ENCODE measurements around the gene BARX1.

BARX1 gene

GRCh38 chr9:93917121-93917853 lies 37.9 kb downstream of the BARX1 start:
- no peak for DNase-seq (ENCODE audit: low read depth)

GRCh38 chr9:93916358-93916757 lies 38.8 kb downstream of the BARX1 start:
- no peak for DNase-seq (ENCODE audit: low read depth)

GRCh38 chr9:93911801-93912554 lies 43.2 kb downstream of the BARX1 start:
- no peak for DNase-seq (ENCODE audit: low read depth)

- no peak for DNase-seq (ENCODE audit: low read depth)
Measured at GRCh38 chr9:93911136-93911745, 43.9 kb downstream of the BARX1 start.

- no peak for DNase-seq (ENCODE audit: low read depth)
Measured at GRCh38 chr9:93910598-93910997, 44.6 kb downstream of the BARX1 start.

- no peak for DNase-seq (ENCODE audit: low read depth)
Measured at GRCh38 chr9:93910196-93910595, 45.0 kb downstream of the BARX1 start.

- DNase-seq (ENCODE audit: low read depth), result no peak
Measured at GRCh38 chr9:93909242-93909616, 45.9 kb downstream of the BARX1 start.

GRCh38 chr9:93908591-93909241 lies 46.4 kb downstream of the BARX1 start:
- no peak for DNase-seq (ENCODE audit: low read depth)

GRCh38 chr9:93907551-93908199 lies 47.5 kb downstream of the BARX1 start:
- no peak for DNase-seq (ENCODE audit: low read depth)

- no peak for DNase-seq (ENCODE audit: low read depth)
Measured at GRCh38 chr9:93906195-93906880, 48.8 kb downstream of the BARX1 start.

GRCh38 chr9:93905473-93906133 lies 49.6 kb downstream of the BARX1 start:
- no peak for DNase-seq (ENCODE audit: low read depth)

- no peak for DNase-seq (ENCODE audit: low read depth)
Measured at GRCh38 chr9:93904649-93905472, 50.3 kb downstream of the BARX1 start.

- DNase-seq (ENCODE audit: low read depth), result no peak
Measured at GRCh38 chr9:93903886-93904648, 51.1 kb downstream of the BARX1 start.

- no peak for DNase-seq (ENCODE audit: low read depth)
Measured at GRCh38 chr9:93902780-93903655, 52.1 kb downstream of the BARX1 start.

GRCh38 chr9:93902051-93902779 lies 52.9 kb downstream of the BARX1 start:
- no peak for DNase-seq (ENCODE audit: low read depth)

Measured in stimulated activated CD8-positive, alpha-beta memory T cell treated with anti-CD3 and anti-CD28 coated beads, Interleukin-15, amount 100 ng/mL, for 1 hour (primary cell).